Glomerular visceral epithelial cell (primary cell): ENCODE results near the gene LEMD1.
"Not testable (repeated sequence)": the region's sequence is repeated elsewhere in the genome, so short reads cannot be mapped to it uniquely, and the experiment has no call there.

Experiments
- DNase-seq: peaks from one replicate; pipeline ENCODE4 v3.0.0-alpha.2; 2016; ENCODE audit errors: extremely low spot score

Gene LEMD1

DNA sequence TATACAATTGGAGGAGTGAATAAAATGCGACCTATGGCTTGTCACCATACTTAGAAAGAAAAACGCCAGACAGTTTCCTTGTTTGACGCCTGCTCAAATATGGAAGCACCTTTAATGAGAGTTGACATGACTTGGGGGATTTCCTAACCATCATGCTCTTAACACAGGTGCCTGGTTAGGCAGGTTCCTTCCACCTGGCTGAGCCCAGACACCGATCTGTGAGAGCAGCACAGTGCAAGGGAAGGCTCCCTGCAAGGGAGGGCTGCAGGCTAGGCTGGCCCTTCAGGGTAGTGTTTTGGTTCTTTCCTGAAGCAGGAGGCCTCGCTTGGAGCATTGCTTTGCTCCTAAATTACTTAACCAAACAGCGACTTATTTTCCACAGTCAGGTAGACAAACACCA, 40.6 kb downstream of the LEMD1 start:
- no peak for DNase-seq

DNA sequence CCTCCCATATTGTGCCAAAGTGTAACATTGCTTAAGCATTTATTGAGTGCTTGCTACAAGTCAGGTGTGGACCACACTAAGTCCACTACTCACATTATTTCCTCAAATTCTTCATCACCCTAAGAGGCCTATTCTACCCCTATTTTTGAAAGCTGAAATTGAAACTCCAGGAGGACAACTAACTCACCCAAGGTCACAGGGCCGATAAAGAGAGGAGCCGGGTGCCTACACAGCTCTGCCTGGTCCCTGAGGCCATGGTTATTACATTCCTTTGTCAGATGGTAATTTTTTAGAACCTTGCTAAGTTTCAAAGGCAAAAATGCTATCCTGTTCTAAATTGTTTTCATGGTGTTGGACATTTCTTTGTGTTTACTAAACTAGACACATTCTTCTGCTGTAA, 41.0 kb downstream of the LEMD1 start:
- no peak for DNase-seq

DNA sequence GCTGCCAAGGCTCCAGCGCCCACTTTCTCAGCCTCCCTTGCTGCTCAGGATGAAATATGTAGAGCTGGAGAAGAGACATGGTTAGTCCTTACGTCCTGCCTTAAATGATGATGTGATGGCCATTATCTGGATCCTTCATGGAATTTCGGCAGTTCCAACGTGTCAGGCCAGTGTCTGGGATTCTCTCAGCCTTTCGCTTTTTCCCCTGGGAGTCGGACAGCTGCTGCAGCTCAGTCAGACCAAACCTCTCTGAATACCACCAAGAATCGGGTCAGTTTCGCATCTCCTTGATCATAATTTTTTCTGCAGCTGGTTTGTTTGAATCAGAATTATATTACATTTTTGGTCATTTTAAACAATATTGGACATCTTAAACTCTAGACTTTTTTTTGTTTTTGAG, 42.8 kb downstream of the LEMD1 start:
- DNase-seq, result no peak

DNA sequence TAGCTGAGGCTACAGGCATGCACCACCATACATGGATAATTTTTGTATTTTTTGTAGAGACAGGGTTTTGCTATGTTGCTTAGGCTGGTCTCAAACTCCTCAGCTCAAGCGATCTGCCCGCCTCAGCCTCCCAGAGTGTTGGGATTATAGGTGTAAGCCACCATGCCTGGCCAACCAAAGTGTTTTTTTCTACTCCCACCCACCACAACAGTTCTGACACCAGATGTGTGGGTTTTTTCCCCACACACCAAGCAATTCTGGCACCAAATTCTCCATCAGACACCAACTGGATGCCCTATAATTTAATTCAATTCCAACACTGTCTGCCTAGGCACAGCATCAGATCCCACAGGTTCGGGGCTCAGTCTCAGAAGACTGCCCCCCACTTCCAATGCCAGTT, 44.5 kb downstream of the LEMD1 start:
- DNase-seq, result no peak

DNA sequence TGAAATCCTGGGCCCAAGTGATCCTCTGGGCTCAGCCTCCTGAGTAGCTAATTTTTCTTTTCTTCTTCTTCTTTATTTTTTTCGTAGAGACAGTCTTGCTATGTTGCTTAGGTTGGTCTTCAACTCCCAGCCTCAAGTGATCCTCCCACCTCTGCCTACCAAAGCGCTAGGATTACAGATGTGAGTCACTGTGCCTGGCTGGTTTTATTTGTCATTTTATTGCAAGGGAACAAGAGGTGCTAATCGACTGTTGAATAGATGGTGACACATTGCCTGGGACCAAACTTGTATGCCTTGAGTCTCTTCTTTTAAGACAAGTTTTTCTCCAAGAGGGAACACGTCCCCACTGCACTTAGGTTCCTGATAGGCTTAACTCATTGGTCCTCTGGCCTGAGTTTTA, 45.1 kb downstream of the LEMD1 start:
- DNase-seq, result no peak

DNA sequence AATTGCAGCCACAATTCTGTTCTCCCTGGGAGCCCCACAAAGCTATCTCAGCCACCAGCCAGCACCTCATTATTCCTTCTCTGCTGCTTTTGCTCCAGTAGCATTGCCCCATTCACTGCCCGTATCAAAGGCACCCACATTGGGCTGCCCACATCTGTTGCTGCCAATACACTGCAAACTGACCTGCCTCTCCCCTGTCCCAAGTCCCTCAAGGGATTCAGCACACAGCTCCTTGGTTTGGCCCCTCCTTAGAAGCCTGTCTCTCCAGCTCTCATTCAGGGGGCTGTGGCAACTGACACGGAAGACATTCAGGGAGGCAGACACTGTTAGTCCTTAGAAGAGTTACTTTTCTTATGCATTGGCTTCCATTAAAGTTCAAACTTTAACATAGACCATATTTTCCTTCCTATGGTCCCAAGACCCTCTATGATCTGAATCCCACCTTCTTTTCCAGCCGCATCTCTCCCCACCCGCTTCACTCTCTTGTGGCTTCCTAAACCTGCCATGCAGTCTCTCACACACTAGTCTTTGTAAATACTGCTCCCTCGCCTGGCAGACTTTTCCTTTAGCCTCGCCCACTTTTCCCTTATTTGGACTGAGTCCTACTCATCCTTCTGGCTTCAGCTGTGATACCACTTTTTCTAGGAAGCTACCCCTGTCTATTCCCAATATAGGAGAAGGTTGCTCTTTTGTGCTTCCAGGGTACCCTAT, 45.9 kb downstream of the LEMD1 start:
- DNase-seq, result peak; percentile 40

DNA sequence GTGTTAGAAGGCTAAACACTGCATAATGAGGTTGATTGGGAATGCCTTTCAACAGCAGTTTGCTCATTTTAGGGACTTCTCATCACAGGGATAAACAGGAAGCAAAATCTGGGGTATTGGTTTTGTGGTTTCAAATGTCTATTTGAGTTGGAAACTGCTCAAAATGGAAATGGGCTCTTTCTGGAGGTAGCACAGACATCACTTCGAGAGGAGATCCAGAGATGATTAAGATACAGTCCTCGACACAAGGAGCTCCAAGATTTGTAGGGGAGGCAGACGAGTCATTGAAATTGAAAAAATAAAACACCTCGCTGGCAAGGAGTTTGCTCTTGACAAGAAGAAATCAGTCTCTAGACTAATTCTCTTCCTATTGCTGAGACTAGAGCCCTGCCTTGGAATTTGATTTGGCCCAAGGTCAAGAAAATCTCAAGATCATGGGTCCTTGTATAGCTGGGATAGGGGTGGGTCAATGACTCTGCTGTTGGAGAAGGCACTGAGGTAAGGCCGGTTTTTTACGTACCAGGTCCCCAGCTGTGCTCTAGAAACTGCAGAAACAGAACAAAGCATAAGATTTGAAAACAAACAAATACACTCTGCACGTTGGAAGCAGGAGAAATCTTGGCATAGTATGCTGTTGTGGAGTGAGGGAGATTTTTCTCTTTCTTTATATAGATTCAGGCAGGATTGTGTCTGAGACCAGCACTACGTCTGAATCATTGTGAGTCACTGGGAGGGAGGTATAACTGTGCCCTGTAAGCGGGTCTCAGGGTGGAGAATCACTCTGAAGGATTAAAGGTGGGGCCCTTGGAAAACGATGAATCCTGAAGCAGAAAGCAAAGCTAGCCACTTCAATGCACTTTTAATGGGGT, 47.4 kb downstream of the LEMD1 start:
- DNase-seq, result peak; percentile 57

DNA sequence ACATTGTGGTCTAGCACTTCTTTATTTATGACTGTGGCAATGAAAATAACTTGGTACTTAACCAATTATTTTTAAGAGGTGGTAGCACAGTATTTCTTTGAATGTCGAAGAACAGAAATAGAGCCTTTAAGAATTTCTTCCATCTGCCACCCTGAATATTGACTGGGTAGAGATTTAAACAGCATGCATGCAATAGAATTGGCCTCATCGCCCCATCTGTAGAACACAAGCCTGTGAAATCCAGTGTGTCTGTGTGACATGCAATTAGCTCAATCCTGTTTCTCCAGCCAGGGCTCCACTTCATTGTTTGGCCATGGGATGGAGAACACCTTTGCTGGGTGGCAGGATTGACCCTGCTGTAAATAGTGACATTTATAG, 48.1 kb downstream of the LEMD1 start:
- no peak for DNase-seq

DNA sequence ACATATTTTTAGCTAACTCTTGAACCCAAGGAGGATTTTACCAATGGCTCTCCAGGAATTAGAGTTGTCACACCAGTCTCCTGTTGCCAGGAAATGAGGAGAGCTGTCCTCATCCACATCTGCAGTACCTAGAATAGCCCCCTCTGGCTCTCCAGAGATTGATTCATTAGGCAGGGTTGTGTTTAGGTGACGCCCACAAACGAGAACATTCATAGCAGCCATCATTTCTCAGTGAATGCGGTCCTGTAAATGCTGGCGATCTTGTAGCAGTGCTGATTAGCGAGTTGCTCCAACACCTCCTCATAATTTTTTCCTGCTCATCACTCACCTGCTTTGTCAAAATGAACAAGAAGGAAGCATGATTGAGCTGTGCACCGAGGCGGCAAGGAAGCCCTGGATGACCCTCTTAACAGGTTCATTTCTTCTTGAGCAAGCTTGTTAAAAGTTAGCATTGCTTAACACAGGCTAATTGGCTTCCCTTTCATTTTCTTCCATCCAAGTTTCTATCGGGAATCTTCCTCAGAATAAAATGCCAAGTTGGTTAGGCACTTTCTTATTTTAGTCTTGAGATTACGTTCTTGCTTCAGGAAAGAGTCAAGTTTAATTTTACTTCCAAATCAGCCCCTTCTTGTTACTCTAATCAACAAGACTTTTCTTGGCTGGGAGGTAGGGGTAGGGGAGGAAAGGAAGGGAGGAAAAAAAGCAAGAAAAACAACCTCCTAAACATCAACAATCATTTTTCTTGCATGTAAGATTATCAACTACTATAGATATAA, 48.6 kb downstream of the LEMD1 start:
- DNase-seq, result no peak

DNA sequence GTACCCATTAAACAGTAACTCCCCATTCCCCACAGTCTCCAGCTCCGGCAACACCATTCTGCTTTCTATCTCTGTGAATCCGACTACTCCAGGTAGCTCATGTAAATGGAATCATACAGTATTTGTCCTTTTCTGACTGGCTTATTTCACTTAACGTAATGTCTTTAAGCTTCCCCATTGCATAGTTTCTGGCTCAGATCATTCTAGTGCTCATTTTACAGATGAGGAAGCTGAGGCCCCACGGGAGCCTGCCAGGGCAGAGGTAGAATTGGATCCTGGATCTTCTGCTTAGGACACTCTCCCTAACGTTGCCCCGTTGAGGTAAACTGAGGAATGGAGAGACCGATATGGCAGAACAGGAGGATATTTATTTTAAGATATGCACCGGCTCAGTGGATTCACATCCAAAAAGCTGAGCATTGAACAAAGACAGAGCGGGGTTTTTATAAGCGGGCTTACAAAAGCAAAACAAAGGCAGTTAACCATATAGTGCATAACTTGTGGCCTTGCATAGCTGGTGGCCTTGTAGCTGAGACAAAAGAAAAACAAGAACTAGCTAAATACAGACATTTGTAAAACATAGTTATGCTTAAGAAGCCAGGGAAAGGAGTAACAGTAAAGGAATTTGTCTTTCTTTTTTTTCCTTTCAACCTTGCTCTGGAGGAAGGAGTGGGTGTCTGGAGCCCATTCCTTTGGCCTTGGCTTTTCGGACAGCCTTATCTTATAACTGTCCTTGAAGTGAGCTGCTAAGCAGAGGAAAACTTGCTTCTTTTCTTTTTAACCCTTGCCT, 49.8 kb downstream of the LEMD1 start:
- no peak for DNase-seq

DNA sequence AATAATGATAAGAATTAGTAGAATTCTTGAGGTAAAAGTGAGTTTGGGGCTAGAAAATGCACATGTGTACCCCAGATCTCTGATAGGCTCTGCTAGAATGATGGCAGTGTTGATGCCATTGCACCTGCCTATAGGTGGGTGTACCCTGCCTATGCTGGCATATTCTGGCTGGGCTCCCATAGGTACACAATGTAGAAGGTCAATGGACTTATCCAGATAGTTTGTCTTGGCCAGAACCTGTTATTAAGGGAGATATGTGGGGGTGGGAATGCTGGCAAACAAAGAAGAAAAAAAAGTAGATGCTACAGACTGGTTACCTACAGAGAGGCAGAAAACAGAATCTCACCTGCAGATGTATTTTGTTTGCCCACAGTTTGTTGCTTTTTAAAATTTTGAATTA, 51.1 kb downstream of the LEMD1 start:
- no peak for DNase-seq

DNA sequence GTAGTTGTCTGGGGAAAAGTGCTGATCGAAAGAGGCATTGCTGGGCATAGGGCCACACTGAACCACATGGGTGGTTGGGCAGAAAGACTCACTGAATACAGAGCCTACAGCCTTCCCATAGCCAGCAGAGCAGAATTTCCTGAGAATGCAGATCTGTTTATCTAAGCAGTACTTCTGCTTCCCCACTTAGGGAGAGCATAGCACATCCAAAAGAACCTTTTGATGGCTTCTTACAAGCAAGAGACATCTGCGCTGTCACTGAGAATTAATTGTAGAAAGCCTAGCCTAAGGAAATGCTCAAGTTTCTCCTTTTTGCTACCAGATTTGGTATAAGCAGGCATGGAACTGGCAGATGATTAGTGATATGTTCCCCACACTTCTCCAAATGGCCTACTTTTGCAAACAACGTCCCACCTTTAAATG, 52.1 kb downstream of the LEMD1 start:
- no peak for DNase-seq

DNA sequence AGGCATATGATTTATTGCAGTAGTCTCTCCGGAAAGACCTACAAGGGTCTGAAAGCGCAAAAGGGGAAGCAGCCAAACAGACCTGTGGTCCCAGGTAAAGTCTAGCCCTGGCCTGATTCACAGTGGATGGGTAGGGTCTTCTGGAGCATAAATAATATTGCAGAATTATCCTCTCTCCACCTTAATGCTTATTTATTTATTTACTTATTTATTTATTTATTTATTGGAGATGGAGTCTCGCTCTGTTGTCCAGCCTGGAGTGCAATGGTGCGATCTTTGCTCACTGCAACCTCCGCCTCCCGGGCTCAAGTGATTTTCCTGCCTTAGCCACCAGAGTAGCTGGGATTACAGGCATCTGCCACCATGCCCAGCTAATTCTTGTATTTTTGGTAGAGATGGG, 53.4 kb downstream of the LEMD1 start:
- DNase-seq, result no peak

DNA sequence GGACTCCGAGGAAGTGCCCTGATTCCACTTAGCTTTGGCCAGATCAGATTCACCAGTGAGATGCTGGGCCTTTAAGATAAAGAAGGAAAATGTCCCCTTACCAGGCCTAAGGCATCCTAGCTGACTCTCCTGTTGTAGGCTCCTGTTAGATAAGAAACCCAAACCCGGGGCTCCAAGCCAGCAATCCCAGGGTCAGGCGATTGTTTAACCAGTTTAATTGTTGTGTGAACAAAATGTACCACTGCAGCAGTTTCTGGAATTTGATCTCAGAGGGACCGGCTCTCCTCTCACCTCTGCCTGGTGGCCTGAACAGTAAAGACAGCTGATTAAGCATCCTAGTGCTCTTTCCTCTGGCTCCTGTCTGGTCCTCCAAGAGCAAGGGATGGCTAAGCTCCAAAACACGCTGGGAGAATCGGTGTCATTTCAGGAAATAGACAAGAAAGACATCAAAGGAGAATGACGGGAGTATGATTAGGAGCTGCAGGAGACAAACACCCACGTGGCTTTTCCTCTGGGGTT, 55.9 kb downstream of the LEMD1 start:
- no peak for DNase-seq

DNA sequence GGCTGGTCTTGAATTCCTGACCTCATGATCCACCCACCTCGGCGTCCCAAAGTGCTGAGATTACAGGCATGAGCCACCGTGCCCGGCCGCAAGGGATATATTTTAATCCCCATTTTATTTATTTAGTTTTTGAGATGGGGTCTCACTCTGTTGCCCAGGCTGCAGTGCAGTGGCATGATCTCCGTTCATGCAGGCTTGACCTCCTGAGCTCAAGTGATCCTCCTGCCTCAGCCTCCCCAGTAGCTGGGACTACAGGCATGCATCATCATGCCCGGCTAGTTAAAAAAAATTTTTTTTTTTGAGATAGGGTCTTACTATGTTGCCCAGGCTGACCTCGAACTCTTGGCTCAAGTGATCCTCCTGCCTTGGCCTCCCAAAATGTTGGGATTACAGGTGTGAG, 56.8 kb downstream of the LEMD1 start:
- not testable (repeated sequence) for DNase-seq

DNA sequence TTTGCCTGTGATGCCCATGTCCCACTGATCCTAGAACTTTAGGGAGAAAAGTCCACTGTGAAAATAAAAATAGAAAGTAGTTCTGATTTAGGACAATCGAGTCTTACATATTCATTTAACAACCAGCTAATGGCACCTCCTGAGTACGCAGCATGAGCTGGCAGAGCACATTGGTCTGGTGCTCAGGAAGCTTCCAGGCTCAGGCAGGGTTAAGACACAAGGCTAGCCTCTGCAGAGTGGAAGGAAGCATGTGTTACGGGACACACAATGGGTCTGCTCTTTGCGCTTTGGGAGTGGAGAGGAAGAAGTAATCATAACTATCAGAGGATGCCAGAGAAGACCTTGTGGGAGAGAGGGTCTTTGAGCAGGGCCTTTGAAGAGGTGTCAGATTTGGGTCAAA, 61.0 kb downstream of the LEMD1 start:
- DNase-seq, result no peak

DNA sequence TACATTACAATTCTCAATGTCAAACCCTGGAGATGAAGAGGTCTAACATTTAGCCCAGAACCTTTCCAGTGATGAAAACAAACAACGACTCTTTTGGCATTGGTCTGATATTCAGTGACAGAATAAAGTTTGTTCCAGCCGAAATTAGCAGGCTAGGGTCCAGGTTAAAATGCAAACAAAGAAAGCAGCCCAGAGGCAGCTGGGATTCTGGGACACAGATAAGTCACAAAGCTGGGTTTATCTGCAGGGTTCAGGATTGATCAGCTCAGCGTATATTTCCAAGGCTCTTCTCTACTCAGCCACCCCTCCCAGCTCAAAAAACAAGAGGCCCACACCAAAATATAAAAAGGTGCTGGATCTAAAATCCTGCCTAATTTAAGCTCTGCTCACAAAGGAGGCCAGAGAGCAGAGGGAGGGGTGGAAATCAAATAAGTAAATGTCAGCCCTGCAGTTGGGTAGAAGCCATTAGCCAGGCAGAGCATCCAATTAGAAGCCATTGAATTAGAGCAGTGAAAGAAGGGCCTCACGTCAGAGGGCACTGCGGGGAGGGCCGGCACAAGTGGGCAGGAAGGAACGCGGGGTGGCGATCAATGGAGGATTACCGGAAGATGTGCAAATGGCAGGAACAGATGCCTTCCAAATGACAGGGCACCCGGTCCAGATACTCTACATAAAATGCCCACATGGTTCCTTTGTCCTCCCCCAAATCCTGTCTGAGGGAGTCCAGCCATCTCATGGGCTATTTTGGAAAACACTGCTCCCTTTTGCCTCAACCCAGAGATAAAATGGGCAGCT, 61.9 kb downstream of the LEMD1 start:
- DNase-seq, result no peak

DNA sequence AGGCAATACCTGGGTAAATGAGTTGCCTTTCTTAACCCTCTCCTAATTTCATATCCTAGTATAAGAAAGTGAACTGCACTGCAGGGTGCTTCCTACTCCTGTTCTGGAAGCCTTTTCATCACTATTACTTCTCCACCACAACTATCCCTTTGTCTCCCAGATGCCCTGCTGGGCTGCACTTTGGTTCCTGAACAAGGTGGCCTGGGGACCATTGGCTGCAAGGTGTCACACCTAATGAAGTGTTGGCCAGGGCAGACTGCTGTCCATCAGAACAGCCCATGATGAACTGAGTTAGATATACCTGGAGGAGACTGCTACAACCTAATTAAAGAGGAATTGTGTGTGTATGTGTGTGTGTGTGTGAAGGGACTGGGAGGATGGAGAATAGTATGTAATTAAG, 63.3 kb downstream of the LEMD1 start:
- DNase-seq, result no peak

DNA sequence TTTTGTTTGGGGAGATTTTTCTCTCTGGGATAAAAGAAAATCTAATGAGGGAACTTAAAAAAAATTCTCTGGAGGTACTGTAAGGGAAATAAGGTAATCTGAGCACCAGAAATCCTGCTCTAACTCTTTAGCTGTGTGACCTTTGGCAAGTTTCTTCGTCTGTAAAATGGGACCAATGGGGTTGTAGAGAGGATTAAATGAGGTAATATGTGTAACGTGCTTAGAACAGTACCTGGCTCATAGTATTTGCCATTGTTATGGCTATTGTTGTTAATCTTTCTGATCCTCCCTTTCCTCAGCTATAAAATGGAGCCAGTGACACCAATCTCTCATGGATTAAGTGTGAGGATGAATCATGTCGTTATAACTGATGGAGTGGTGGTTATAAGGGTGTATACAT, 64.3 kb downstream of the LEMD1 start:
- DNase-seq, result no peak

DNA sequence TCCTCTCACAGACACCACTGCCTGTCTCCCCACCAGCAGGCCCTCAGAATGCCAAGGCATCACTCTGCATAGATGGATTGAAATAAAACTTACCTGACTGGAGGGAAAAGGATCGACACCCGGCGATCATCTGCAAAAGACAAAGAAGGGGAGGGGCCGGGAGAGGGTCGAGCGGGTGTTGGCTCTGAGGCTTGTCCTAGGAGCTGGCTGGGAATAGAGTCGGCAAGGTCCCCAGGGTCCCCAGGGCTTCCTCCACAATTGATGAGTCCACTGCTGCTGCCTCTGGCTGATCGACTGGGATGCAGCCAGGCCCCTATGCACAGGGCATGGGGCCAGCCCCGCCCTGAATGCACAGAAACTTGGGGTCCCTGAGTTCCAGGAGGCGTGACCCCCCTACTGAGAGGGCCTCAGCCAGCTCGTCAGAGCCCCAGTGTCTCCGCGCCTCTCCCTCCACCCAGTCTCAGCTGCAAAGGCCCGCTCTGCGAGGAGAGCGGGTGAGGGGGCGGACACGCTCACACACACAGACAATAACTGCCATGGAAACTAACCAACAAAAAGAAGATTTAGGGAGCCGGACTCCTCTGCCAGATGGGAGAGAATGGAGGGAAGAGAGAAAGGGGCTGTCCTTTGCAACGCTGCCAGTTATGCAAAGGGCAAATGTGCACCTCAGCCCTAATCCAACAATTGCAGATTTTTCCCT, 65.3 kb downstream of the LEMD1 start, which contains the start of gene KLHDC8A:
KLHDC8A (minus strand) TSS at position 483 of the 700 bp plus-strand sequence. CDS start 13,318 bp downstream, outside the sequence.
- no peak for DNase-seq
